OCI-M1 (cell line): ENCODE results near the gene OR4F6.
"Not testable (repeated sequence)": the region's sequence is repeated elsewhere in the genome, so short reads cannot be mapped to it uniquely, and the experiment has no call there.

Experiments
- DNase-seq: peaks from one replicate; lab custom pipeline; 2025; lab: John Stamatoyannopoulos, UW

Gene OR4F6, protein sequence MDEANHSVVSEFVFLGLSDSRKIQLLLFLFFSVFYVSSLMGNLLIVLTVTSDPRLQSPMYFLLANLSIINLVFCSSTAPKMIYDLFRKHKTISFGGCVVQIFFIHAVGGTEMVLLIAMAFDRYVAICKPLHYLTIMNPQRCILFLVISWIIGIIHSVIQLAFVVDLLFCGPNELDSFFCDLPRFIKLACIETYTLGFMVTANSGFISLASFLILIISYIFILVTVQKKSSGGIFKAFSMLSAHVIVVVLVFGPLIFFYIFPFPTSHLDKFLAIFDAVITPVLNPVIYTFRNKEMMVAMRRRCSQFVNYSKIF

DNA sequence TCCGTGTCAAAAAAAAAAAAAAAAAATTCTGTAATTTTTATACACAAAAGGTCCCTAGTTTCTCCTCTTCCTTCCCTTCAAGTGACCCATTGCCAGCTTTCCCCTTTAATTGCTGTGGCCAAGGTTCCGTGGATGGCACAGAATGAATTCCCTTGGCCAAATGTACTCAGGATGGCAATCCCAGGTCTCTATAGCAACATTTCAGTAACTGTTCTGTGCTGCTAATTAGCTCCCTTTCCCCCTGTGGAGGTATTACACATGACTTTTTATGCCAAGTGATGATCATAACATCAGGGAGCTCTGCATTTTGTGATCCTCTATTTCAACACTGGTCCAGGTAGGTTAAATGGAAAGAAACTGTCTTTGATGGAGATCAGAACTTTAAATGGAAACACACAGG lies at the start of gene OR4F6:
Gene OR4F6, plus strand, starts transcription at position 301 of the 400 bp plus-strand sequence. CDS start 2,211 bp downstream, outside the sequence.
- DNase-seq: no peak

DNA sequence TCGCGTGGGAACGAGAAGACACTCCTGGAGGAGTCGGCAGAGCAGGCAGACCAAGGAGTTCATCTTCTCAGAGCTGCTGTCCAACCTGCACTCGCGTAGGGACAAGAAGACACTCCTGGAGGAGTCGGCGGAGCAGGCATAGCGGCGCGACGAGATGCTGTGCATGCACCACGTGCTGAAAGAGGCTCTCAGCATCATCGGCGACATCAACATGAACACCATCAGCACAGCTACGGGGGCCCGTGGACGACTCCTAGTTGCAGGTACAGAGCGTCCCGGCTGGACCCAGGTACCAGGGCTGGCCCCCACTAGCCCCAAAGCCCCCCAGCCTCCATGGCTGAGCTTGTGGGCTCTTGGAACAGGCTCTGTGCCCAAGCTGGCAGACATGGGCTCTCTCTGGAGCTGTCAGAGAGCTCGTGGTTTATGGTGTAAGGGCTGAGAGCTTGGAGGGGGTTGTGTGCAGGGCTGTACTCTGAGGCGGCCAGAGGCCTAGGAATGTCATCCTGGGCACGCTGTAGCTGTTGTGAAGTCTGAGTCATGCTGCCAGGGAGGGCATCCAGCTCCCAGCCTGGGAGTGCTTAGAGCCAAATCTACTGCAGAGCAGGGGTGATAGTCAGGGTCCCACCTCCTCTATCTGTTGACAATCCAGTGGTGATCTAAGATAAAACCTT lies 38.5 kb upstream of the OR4F6 start:
- not testable (repeated sequence) for DNase-seq

DNA sequence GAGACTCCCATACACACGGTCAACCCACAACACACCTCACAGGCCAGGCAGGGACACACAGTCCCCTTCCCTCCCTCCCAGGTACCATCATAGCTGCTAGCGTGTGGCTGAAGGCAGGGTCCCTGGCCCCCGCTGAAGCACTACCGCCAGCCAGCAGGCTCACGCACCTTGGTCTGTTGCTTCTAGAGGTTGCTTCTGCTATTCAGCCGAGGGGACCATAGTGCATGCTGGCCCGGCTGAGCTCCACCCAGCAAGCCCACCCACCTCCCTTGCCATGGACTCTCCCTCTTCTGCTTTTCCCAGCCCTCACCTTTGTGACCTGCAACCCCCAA lies 38.0 kb upstream of the OR4F6 start:
- DNase-seq: not testable (repeated sequence)

- no peak for DNase-seq
Observed at GRCh38 chr15:101765772-101766456, 37.4 kb upstream of the OR4F6 start.

GRCh38 chr15:101767083-101767640 lies 36.1 kb upstream of the OR4F6 start:
- DNase-seq: not testable (repeated sequence)

DNA sequence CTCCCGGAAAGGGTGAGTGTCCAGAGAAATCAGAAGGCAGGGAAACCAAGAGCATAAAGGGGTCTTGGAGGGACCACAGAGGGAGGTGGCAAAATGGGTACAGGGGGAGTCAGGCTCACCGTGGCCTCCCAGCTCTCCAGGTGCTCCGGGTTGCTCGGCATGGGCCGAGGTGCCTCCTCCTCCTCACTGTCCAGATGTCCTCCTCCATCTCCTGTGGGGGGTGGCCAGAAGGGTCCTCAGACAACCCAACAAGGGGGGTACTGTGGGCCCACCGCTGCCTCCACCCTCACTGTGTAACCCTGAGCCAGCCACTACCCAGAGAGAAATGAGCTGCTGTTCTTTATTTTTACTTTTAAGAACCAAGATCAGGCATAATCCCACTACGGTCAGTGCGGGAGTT lies 30.4 kb upstream of the OR4F6 start:
- DNase-seq: no peak

DNA sequence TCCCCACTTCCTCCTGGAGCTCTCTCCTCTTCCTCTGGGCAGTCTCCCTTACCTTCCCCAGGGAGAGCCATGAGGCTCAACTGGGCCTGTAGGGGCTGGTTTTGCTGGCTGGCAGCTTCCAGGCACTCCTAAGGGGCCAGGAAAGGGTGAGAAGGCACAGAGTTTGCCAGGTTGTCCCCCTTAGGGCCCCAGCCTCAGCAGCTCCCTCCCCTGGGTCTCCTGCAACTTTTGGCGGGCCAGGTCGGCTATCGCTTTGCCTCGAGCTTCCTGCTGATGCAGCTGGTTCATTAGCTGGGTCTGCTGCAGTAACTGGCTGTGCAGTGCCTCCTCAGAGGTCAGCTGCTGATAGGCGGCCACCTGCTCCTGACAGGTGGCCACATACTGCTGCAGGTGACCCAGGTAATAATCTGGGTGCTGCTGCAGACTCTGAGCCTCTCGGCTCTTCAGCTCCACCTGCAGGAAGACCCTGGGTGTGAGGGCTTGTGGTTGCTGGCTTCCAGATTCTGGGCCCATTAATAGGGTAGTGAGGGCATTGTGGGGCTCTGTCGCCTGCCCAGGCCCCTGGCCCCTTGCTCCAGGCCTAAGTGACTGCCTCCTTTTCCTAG lies 29.7 kb upstream of the OR4F6 start:
- DNase-seq: peak; percentile 7

GRCh38 chr15:101775136-101775535 lies 28.2 kb upstream of the OR4F6 start:
- DNase-seq: no peak

DNA sequence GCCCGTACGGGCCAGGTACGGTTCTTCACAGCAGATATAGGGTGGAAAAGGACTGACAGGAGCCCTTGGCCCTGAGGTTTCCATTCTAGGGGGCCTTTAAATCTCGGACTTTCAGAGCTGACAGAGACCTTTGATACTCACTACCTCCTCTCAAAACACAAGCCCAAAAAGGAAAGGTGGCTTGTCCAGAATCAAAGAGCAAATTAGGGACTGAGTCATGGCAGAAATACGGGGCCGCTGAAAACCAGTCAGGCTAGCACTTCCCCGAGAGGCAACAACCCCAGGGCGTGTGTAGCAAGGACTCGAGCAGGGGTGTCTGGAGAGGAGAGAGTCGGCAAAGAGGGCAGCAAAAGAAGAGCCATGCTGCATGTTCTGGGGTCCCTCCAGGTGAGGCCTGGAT lies 24.7 kb upstream of the OR4F6 start:
- DNase-seq: not testable (repeated sequence)

GRCh38 chr15:101780225-101780624 lies 23.1 kb upstream of the OR4F6 start:
- DNase-seq: not testable (repeated sequence)

- no peak for DNase-seq
Observed at GRCh38 chr15:101781928-101782327, 21.4 kb upstream of the OR4F6 start.

DNA sequence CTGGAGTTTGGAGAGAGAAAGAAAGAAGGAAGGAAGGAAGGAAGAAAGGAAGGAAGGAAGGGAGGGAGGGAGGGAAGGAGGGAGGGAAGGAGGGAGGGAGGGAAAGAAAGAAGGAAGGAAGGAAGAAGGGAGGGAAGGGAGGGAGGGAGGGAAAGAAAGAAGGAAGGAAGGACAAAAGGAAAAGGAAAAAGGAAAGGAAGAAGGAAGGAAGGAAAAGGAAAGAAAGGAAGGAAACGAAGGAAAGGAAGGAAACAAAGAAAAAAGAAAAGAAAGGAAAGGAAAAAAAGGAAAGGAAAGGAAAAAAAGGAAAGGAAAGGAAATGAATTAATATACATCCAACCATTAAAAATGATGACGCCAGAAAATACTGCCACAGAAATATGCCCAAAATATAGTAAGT lies 18.7 kb upstream of the OR4F6 start:
- no peak for DNase-seq

DNA sequence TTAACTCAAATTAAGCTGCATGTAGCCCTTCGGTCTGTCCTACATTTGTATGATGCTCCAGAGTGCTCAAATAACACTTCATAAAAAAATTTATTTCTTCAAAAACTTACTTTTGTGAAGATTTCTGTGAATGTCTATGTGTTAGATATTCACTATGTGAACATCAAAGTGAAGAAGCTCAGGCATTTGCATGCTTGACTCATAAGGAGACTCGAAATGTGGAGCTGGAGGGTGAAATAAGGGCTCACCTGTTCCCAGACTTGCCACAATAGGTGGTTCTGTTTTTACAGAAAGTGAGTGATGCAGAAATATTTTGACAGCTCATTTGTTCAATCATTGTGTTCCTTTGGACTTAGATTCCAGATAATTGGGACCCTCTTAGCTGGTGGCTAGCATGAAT lies 16.9 kb upstream of the OR4F6 start:
- DNase-seq: not testable (repeated sequence)

GRCh38 chr15:101788001-101788400 lies 15.3 kb upstream of the OR4F6 start:
- not testable (repeated sequence) for DNase-seq

DNA sequence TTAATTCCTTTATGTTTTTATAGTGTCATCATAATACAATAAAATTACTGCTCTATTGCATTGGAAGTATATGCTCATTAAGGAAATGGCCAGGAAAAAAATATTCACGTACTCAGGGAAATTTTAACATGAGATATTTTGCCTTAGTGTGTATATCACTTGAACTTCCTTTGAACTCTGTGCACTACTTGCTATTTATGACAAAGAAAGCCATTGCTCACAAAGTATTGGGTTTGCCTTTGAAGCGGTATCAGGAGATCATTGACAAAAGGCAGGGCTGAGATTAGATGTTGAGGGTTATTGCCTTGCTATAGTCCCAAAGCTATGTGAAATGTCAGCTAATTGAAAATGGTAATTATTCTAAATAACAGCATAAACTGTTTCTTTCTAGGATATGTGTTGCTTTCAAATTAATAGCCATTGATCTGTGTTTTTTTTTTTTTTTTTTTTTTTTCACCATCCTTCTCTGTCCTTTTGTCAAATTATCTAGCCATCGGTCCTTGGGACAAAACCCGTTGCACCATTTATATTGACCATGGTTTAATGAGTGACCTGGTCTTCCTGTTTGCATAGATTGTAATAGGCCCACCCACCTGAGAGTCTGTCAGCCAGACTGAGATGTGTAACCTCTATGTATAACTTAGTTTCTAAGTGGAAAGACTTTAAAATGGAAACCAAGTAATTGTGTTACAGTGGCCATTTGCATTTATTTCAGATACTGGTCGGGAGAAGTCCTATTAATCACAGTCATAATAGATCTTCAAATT lies 14.6 kb upstream of the OR4F6 start:
- not testable (repeated sequence) for DNase-seq

GRCh38 chr15:101790748-101791147 lies 12.6 kb upstream of the OR4F6 start:
- DNase-seq: not testable (repeated sequence)

DNA sequence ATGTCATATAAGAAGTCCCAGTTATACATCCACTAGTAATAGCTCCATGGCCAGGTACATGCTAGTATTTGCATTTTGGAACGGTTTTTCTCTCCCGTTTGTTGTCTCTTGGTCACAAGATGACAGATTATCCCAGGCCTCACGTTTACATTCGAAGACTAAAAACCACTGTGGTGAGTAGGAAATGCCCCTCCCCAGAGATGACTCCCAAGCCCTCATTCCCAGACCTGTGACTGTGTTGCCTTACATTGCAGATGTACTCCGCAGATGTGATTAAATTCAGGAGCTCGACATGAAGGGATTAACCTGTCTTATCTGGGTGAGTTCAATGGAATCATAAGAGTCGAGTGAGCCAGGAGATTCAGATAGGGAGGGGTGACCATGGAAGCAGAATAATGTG lies 9.3 kb upstream of the OR4F6 start:
- not testable (repeated sequence) for DNase-seq

- no peak for DNase-seq
Observed at GRCh38 chr15:101795455-101795854, 7.9 kb upstream of the OR4F6 start.

DNA sequence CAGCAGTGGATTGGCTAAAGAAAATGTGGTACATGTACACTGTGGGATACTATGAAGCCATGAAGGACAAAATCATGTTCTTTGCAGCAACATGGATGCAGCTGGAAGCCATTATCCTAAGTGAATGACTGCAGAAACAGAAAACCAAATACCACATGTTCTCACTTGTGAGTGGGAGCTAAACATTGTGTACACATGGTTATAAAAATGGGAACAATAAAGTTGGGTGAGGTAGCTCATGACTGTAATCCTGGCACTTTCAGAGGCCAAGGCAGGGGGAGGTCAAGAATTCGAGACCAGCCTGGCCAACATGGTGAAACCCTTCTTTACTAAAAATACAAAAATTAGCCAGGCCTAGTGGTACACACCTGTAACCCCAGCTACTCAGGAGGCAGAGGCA lies 3.6 kb upstream of the OR4F6 start:
- no peak for DNase-seq

DNA sequence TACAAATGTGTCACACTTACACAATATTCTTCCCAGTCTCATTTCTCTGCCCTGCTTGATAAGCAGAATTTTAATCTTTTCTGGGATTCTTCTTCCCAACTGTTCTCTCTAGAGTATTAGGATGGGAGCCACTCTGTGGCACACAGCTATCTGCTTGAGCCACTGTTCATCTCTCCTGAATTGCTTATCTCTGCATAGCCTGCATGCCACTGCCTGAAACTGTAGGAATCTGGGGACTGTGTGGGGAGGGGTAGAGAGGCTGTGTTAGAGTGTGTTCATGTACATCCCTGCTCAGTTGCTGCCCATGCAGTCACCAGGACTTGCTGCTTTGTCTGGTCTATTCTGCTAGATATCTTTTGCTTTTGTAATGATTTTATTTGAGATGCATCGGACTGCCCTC lies 2.3 kb upstream of the OR4F6 start:
- DNase-seq: no peak

GRCh38 chr15:101803676-101804075 lies 367 bp downstream of the OR4F6 start:
- no peak for DNase-seq

DNA sequence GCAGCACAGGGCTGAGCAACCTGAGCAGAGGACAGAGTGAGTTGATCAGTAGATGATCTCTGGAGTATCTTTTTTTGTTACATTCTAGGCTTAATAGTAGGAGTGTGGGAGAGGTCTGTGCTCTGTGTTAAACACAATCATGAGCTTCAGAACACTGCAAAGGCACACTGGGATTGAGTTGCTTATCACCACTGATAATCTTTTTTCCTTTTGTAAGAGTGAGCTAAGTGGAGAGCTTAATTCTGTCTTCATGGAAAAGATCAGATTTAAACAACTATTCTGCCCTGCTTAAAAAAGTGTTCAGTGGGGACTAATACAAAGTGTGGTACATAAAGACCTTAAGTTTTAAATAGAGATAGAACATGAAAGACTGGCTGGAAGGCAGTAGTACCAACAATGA lies 1.1 kb downstream of the OR4F6 start:
- no peak for DNase-seq
